Measurements from ENCODE around the gene RFX8. TPM values are rescaled to one million over a fixed set of nuclear protein-coding genes. Genes with fewer than 3 reads are reported as not detected.

Gene RFX8
- polyA plus RNA-seq, 2 of the 4 experiments (the other 2 are of a cell fraction) = not detected

DNA sequence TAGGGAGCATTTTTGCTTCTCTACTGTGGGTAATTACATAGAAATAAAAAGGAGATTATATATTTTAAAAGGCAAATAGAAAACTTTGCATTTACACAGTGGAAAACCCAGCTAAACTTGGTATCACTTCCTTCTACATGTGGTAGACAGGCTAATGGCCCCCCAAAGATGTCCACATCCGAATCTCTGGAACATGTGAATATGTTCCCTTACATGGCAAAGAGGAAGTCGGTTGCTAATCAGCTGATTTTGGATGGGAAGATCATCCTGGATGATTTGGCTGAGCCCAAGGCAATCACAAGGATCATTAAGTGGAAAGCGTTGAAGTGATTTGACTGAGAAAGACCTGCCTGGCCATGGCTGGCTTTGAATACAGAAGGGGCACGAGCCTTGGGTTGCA lies 113.8 kb downstream of the RFX8 start:
- H3K9me3 ChIP-seq = no peaks in the 10 kb centered on the region
- CTCF ChIA-PET = interaction anchor here (0.8 to 3.4 kb wide), 5 partner anchors 10 to 58 kb away, joined by 3 to 23 read pairs (median 4); no protein-coding TSS in a partner anchor
- 0 out of 3 replicates have a peak overlapping the region, but pooled peaks have one; percentile 10 for H3K4me2 ChIP-seq
- no peak overlapping the region for H3K4me3 ChIP-seq
- peaks cover 38% of the 10 kb centered on the region for H3K4me1 ChIP-seq
- no peak for FAIRE-seq
- TF ChIP-seq, protein P1, sequence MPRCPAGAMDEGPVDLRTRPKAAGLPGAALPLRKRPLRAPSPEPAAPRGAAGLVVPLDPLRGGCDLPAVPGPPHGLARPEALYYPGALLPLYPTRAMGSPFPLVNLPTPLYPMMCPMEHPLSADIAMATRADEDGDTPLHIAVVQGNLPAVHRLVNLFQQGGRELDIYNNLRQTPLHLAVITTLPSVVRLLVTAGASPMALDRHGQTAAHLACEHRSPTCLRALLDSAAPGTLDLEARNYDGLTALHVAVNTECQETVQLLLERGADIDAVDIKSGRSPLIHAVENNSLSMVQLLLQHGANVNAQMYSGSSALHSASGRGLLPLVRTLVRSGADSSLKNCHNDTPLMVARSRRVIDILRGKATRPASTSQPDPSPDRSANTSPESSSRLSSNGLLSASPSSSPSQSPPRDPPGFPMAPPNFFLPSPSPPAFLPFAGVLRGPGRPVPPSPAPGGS (IDR thresholded peaks at IDR 0.05) = no peak
- TF ChIP-seq EHF (CRISPR knock-in tag; IDR thresholded peaks at IDR 0.05) (no peak), CBX8 (IDR thresholded peaks at IDR 0.05) (no peak), KDM1A (IDR thresholded peaks at IDR 0.05; ENCODE audit: low read depth) (no peak), CBX2 (IDR thresholded peaks at IDR 0.05; ENCODE audit: borderline replicate concordance, low read depth) (no peak), FOSL2 (IDR thresholded peaks at IDR 0.05) (no peak), FOSL2 (CRISPR knock-in tag; IDR thresholded peaks at IDR 0.05) (no peak), HDAC2 (IDR thresholded peaks at IDR 0.05) (no peak)
- no peak for ATAC-seq
- peak overlapping the region; percentile 24 to 27; a peak in 4 of 6 replicates for H3K27ac ChIP-seq
- POLR2A ChIA-PET = no interaction called here
- DNase-seq (ENCODE audit: low read depth in 1 of 2, low spot score in 1 of 2) = no peak
- 54% methylated on average over 4 of the region's 4 CpGs for WGBS (ENCODE audit: missing lambda C conversion rate)

DNA sequence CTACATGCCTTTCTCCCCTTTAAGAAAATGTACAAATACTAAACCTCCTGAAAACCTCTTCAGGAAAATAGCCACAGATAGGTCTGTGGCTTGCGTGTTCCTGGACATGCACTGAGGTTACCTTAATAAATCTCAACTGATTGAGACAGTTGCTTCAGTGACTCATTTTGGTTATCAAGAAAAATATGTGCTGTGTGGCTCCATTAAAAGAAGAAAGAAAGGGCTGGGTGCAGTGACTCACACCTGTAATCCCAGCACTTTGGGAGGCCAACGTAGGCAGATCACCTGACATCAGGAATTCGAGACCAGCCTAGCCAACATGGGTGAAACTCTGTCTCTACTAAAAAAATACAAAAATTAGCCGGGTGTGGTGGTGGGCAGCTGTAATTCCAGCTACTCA lies 114.7 kb downstream of the RFX8 start:
- Histone ChIP-seq H3K27ac (peak overlapping the region in 1 of 2 experiments; percentile 59; a peak in 3 of 6 replicates), H3K4me3 (no peak overlapping the region), H3K9me3 (no peaks in the 10 kb centered on the region), H3K4me1 (peaks cover 47% of the 10 kb centered on the region), H3K4me2 (peak overlapping the region; percentile 45)
- ATAC-seq (peak; percentile 36 to 49; a peak in 2 of 6 replicates), DNase-seq (ENCODE audit: low read depth in 1 of 2, low spot score in 1 of 2) (peak in 1 of 2 experiments; percentile 14), FAIRE-seq (no peak)
- 24% methylated on average over 3 of the region's 4 CpGs for WGBS (ENCODE audit: missing lambda C conversion rate)
- ChIA-PET POLR2A (no interaction called here), CTCF (interaction anchor here (0.6 to 3.4 kb wide), 4 partner anchors 10 to 59 kb away, joined by 3 to 15 read pairs (median 4); no protein-coding TSS in a partner anchor)
- TF ChIP-seq GATA3 (IDR thresholded peaks at IDR 0.05; ENCODE audit: borderline replicate concordance) = peak; percentile 20; the same call in 1 of the 2 replicates
- TF ChIP-seq EP300 (IDR thresholded peaks at IDR 0.05) = peak in 1 of 2 experiments; percentile 39; a peak in 1 of 5 replicates
- TF ChIP-seq HOXB13 (CRISPR knock-in tag; IDR thresholded peaks at IDR 0.05; ENCODE audit: low read depth) = no peak
- peak; percentile 61 for TF ChIP-seq JUNB (IDR thresholded peaks at IDR 0.05)
- peak; percentile 35; the same call in 1 of the 2 replicates for TF ChIP-seq FOSL2 (IDR thresholded peaks at IDR 0.05)
- no peak; the same call in 1 of the 2 replicates for TF ChIP-seq FOSL2 (CRISPR knock-in tag; IDR thresholded peaks at IDR 0.05)

DNA sequence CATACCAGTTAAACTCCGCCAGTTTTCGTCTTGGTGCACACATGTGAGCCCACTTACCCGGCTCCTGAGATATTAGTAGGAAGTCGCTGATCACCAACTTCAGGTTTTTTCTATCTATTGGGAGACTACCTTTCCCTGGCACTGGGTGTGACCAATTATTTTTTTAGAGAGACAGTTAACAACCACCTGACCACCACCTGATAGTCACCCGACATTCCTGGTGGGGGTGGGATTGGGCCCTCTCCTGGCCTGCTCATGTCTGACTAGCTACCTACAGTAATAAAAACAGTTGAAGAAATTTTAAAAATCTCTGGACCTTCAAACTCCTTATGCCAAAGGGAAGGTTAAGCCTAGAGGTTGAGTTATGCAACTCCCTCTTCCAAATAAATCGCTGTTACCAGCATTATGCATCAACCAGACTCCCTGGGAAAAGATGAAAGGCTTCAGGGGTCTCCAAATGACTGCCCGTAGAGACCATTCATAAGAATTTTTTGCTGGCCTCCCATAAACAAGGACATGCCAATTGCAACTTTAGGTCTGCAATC lies 115.4 kb downstream of the RFX8 start:
- Histone ChIP-seq H3K9me3 (no peaks in the 10 kb centered on the region), H3K4me1 (peaks cover 48% of the 10 kb centered on the region), H3K4me3 (no peak overlapping the region), H3K27ac (peak overlapping the region in 1 of 2 experiments; percentile 59; a peak in 3 of 6 replicates), H3K4me2 (peak overlapping the region; percentile 45; the same call in 2 of the 3 replicates)
- TF ChIP-seq CEBPB (IDR thresholded peaks at IDR 0.05) (no peak), CHD4 (IDR thresholded peaks at IDR 0.05; ENCODE audit: borderline replicate concordance) (no peak), MAFK (IDR thresholded peaks at IDR 0.05; ENCODE audit: partially characterized antibody) (no peak), GATA3 (IDR thresholded peaks at IDR 0.05; ENCODE audit: borderline replicate concordance) (no peak), ZC3H11A (IDR thresholded peaks at IDR 0.05) (no peak), CBX2 (IDR thresholded peaks at IDR 0.05; ENCODE audit: borderline replicate concordance, low read depth) (no peak), EP300 (IDR thresholded peaks at IDR 0.05) (no peak), POLR2A (IDR thresholded peaks at IDR 0.05; ENCODE audit: low read length) (no peak)
- TF ChIP-seq, protein P1 (IDR thresholded peaks at IDR 0.05) = no peak
- TF ChIP-seq, protein P2, sequence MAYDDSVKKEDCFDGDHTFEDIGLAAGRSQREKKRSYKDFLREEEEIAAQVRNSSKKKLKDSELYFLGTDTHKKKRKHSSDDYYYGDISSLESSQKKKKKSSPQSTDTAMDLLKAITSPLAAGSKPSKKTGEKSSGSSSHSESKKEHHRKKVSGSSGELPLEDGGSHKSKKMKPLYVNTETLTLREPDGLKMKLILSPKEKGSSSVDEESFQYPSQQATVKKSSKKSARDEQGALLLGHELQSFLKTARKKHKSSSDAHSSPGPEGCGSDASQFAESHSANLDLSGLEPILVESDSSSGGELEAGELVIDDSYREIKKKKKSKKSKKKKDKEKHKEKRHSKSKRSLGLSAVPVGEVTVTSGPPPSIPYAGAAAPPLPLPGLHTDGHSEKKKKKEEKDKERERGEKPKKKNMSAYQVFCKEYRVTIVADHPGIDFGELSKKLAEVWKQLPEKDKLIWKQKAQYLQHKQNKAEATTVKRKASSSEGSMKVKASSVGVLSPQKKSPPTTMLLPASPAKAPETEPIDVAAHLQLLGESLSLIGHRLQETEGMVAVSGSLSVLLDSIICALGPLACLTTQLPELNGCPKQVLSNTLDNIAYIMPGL (CRISPR knock-in tag; IDR thresholded peaks at IDR 0.05; ENCODE audit: borderline replicate concordance) = no peak
- ChIA-PET POLR2A (no interaction called here), CTCF (interaction anchor here (0.6 to 3.9 kb wide), 3 partner anchors 17 to 28 kb away, joined by 3 to 24 read pairs (median 13); partner anchors contain the start of gene CREG2)
- FAIRE-seq (no peak), ATAC-seq (no peak), DNase-seq (ENCODE audit: low read depth in 1 of 2, low spot score in 1 of 2) (no peak)
- 89% methylated on average over 7 of the region's 7 CpGs for WGBS (ENCODE audit: missing lambda C conversion rate)
